Measurements from ENCODE around the gene WDR36. TPM values are rescaled to one million over a fixed set of nuclear protein-coding genes. Genes with fewer than 3 reads are reported as not detected.

WDR36 gene
- total and polyA plus RNA-seq, 2 of the 13 experiments (the other 11 are each of a cell fraction or from before 2014, with no cell fraction given), result 18.2 to 40.6 TPM

GRCh38 chr5:111092062-111092853, at the start of gene WDR36 (continued):
- TF ChIP-seq, protein P1, sequence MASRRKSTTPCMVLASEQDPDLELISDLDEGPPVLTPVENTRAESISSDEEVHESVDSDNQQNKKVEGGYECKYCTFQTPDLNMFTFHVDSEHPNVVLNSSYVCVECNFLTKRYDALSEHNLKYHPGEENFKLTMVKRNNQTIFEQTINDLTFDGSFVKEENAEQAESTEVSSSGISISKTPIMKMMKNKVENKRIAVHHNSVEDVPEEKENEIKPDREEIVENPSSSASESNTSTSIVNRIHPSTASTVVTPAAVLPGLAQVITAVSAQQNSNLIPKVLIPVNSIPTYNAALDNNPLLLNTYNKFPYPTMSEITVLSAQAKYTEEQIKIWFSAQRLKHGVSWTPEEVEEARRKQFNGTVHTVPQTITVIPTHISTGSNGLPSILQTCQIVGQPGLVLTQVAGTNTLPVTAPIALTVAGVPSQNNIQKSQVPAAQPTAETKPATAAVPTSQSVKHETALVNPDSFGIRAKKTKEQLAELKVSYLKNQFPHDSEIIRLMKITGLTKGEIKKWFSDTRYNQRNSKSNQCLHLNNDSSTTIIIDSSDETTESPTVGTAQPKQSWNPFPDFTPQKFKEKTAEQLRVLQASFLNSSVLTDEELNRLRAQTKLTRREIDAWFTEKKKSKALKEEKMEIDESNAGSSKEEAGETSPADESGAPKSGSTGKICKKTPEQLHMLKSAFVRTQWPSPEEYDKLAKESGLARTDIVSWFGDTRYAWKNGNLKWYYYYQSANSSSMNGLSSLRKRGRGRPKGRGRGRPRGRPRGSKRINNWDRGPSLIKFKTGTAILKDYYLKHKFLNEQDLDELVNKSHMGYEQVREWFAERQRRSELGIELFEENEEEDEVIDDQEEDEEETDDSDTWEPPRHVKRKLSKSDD (CRISPR knock-in tag; IDR thresholded peaks at IDR 0.05; ENCODE audit: low read depth), result peak; percentile 92; the same call in 1 of the 2 replicates
- TF ChIP-seq ZFP36 (IDR thresholded peaks at IDR 0.05; ENCODE audit: borderline replicate concordance, low read depth, low read length, partially characterized antibody), result peak; percentile 60
- peak; percentile 78; the same call in 1 of the 2 replicates for TF ChIP-seq RXRA (CRISPR knock-in tag; IDR thresholded peaks at IDR 0.05)
- TF ChIP-seq ETV5 (CRISPR knock-in tag; IDR thresholded peaks at IDR 0.05; ENCODE audit: borderline replicate concordance), result peak; percentile 88
- TF ChIP-seq ZNF761 (CRISPR knock-in tag; conservative IDR thresholded peaks at IDR 0.05), result peak; percentile 93
- peak; percentile 88; the same call in 1 of the 2 replicates for TF ChIP-seq MTA1 (CRISPR knock-in tag; IDR thresholded peaks at IDR 0.05; ENCODE audit: borderline replicate concordance)
- TF ChIP-seq BRF2 (CRISPR knock-in tag; IDR thresholded peaks at IDR 0.05), result peak; percentile 98
- no peak for TF ChIP-seq ZNF180 (CRISPR knock-in tag; IDR thresholded peaks at IDR 0.05; ENCODE audit: borderline replicate concordance, low read depth)
- TF ChIP-seq ZNF382 (CRISPR knock-in tag; IDR thresholded peaks at IDR 0.05; ENCODE audit: borderline replicate concordance), result no peak
- no peak for TF ChIP-seq ZNF10 (CRISPR knock-in tag; IDR thresholded peaks at IDR 0.05; ENCODE audit: borderline replicate concordance, low read depth)
- TF ChIP-seq, protein P2, sequence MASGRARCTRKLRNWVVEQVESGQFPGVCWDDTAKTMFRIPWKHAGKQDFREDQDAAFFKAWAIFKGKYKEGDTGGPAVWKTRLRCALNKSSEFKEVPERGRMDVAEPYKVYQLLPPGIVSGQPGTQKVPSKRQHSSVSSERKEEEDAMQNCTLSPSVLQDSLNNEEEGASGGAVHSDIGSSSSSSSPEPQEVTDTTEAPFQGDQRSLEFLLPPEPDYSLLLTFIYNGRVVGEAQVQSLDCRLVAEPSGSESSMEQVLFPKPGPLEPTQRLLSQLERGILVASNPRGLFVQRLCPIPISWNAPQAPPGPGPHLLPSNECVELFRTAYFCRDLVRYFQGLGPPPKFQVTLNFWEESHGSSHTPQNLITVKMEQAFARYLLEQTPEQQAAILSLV (CRISPR knock-in tag; IDR thresholded peaks at IDR 0.05; ENCODE audit: borderline replicate concordance), result peak; percentile 98
- peak; percentile 95 for TF ChIP-seq ZNF343 (CRISPR knock-in tag; IDR thresholded peaks at IDR 0.05)
- no peak for TF ChIP-seq ARNT (IDR thresholded peaks at IDR 0.05)
- 0 out of 2 replicates have a peak, but pooled peaks have one; percentile 43 for TF ChIP-seq RFX5 (IDR thresholded peaks at IDR 0.05; ENCODE audit: low read depth, low read length)
- peak; percentile 62; the same call in 1 of the 2 replicates for TF ChIP-seq RBAK (CRISPR knock-in tag; IDR thresholded peaks at IDR 0.05)
- TF ChIP-seq MTERF4 (CRISPR knock-in tag; IDR thresholded peaks at IDR 0.05), result peak; percentile 75
- no peak for TF ChIP-seq GPBP1L1 (CRISPR knock-in tag; IDR thresholded peaks at IDR 0.05)
- peak; percentile 94 for TF ChIP-seq MXD4 (CRISPR knock-in tag; IDR thresholded peaks at IDR 0.05)
- TF ChIP-seq ZSCAN21 (CRISPR knock-in tag; IDR thresholded peaks at IDR 0.05; ENCODE audit: borderline replicate concordance), result peak; percentile 88; the same call in 1 of the 2 replicates
- peak; percentile 76; the same call in 1 of the 2 replicates for TF ChIP-seq FOXC1 (CRISPR knock-in tag; IDR thresholded peaks at IDR 0.05; ENCODE audit: borderline replicate concordance)
